Osteocyte (in vitro differentiated cells): ENCODE results near the gene CDH4. TPM values are rescaled to one million over a fixed set of nuclear protein-coding genes. Genes with fewer than 3 reads are reported as not detected.

Experiments
- DNase-seq: peaks from one replicate; pipeline ENCODE4 v3.0.0; 2021; ENCODE audit warnings: mixed read lengths; ENCODE audit not compliant: unreplicated experiment; ENCODE audit errors: extremely low spot score
- H3K27ac Mint-ChIP-seq: one replicate; pipeline ENCODE4 v1.8.0; 2021; ENCODE audit warnings: mild to moderate bottlenecking, mixed read lengths; ENCODE audit not compliant: unreplicated experiment
- H3K27me3 Mint-ChIP-seq: one replicate; pipeline ENCODE4 v1.8.0; 2021; ENCODE audit warnings: mixed read lengths; ENCODE audit not compliant: unreplicated experiment
- H3K36me3 Mint-ChIP-seq: one replicate; pipeline ENCODE4 v1.8.0; 2021; ENCODE audit warnings: mixed read lengths; ENCODE audit not compliant: unreplicated experiment
- H3K4me1 Mint-ChIP-seq: one replicate; pipeline ENCODE4 v1.8.0; 2021; ENCODE audit warnings: mixed read lengths; ENCODE audit not compliant: unreplicated experiment
- H3K4me3 Mint-ChIP-seq: one replicate; pipeline ENCODE4 v1.8.0; 2021; ENCODE audit warnings: mild to moderate bottlenecking, moderate library complexity, mixed read lengths; ENCODE audit not compliant: unreplicated experiment
- H3K9me3 Mint-ChIP-seq: one replicate; pipeline ENCODE4 v1.8.0; 2021; ENCODE audit warnings: mixed read lengths; ENCODE audit not compliant: unreplicated experiment
- total RNA-seq: library from RNA; stranded (reverse); gene quantifications from 2 replicates; pipeline ENCODE4 v1.2.1, GENCODE V29; 2021
- TF ChIP-seq, protein P1 (sequence below): fragments of 200-600 bp; sonication (generic); IDR thresholded peaks from 2 replicates; pipeline ENCODE4 v1.5.0; 2021; ENCODE audit warnings: antibody characterized with exemption, mild to moderate bottlenecking, moderate library complexity

CDH4 gene
- total RNA-seq, 1 donor from 2014 or later = 1.3 TPM

DNA sequence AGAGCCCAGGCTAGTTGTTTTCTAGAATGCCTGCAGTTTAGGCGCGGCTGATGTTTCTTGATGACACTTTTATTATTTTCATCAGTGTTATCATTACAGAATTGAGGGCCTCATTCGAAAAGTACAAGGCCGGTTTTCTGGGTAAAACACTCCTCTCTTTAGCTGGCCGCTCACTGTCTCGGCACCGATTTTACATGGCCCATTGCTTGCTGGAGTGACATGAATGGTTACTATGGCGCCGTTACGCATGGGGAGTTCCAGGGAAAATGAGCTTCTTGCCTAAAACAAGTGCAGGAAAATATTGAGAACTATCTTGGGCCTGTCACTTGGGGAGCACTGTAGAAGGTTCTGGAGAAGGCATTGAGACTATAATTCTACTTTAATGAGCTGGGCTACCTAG lies 317.8 kb downstream of the CDH4 start:
- no peaks in the 10 kb centered on the region for H3K36me3 Mint-ChIP-seq
- no peaks in the 10 kb centered on the region for H3K4me1 Mint-ChIP-seq
- H3K27me3 Mint-ChIP-seq = no peaks in the 10 kb centered on the region
- DNase-seq = no peak
- no peak overlapping the region for H3K4me3 Mint-ChIP-seq
- H3K9me3 Mint-ChIP-seq = no peaks in the 10 kb centered on the region
- TF ChIP-seq, protein P1, sequence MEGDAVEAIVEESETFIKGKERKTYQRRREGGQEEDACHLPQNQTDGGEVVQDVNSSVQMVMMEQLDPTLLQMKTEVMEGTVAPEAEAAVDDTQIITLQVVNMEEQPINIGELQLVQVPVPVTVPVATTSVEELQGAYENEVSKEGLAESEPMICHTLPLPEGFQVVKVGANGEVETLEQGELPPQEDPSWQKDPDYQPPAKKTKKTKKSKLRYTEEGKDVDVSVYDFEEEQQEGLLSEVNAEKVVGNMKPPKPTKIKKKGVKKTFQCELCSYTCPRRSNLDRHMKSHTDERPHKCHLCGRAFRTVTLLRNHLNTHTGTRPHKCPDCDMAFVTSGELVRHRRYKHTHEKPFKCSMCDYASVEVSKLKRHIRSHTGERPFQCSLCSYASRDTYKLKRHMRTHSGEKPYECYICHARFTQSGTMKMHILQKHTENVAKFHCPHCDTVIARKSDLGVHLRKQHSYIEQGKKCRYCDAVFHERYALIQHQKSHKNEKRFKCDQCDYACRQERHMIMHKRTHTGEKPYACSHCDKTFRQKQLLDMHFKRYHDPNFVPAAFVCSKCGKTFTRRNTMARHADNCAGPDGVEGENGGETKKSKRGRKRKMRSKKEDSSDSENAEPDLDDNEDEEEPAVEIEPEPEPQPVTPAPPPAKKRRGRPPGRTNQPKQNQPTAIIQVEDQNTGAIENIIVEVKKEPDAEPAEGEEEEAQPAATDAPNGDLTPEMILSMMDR = no peak
- H3K27ac Mint-ChIP-seq = no peak overlapping the region

GRCh38 chr20:61570646-61571195 lies 318.7 kb downstream of the CDH4 start:
- no peak for DNase-seq
- H3K27me3 Mint-ChIP-seq = no peaks in the 10 kb centered on the region
- H3K9me3 Mint-ChIP-seq = no peaks in the 10 kb centered on the region
- no peak overlapping the region for H3K4me3 Mint-ChIP-seq
- TF ChIP-seq, protein P1 = no peak
- no peaks in the 10 kb centered on the region for H3K4me1 Mint-ChIP-seq
- H3K27ac Mint-ChIP-seq = no peak overlapping the region
- H3K36me3 Mint-ChIP-seq = no peaks in the 10 kb centered on the region

- Mint-ChIP-seq H3K9me3 (no peaks in the 10 kb centered on the region), H3K27me3 (no peaks in the 10 kb centered on the region), H3K27ac (no peak overlapping the region), H3K4me1 (no peaks in the 10 kb centered on the region), H3K4me3 (no peak overlapping the region), H3K36me3 (no peaks in the 10 kb centered on the region)
- TF ChIP-seq, protein P1 = no peak
- no peak for DNase-seq
Measured at GRCh38 chr20:61571221-61571620, 319.2 kb downstream of the CDH4 start.

GRCh38 chr20:61571916-61572711 lies 320.1 kb downstream of the CDH4 start:
- no peaks in the 10 kb centered on the region for H3K36me3 Mint-ChIP-seq
- no peaks in the 10 kb centered on the region for H3K27me3 Mint-ChIP-seq
- no peaks in the 10 kb centered on the region for H3K9me3 Mint-ChIP-seq
- no peak overlapping the region for H3K4me3 Mint-ChIP-seq
- H3K4me1 Mint-ChIP-seq = no peaks in the 10 kb centered on the region
- TF ChIP-seq, protein P1 = no peak
- DNase-seq = no peak
- H3K27ac Mint-ChIP-seq = no peak overlapping the region

DNA sequence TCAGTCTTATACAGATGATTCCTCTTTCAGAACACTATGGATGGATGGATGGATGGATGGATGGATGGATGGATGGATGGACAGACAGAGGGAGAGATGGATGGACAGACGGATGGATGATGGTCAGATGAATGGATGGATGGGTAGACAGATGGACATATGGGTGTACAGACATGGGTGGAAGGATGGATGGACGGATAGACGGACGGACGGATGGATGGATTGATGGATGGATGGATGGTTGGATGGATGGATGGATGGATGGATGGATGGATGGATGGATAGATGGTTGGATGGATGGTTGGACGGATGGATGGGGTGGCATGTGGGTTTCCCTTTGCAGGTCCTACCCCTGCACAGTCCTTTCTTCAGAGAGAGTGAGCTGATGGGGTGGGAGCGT lies 320.7 kb downstream of the CDH4 start:
- H3K9me3 Mint-ChIP-seq = no peaks in the 10 kb centered on the region
- no peak overlapping the region for H3K27ac Mint-ChIP-seq
- no peaks in the 10 kb centered on the region for H3K36me3 Mint-ChIP-seq
- peaks cover 2% of the 10 kb centered on the region for H3K27me3 Mint-ChIP-seq
- no peak for DNase-seq
- H3K4me3 Mint-ChIP-seq = no peak overlapping the region
- no peaks in the 10 kb centered on the region for H3K4me1 Mint-ChIP-seq
- TF ChIP-seq, protein P1 = no peak
